Sigmoid colon (tissue), 7 donors: ENCODE results near the gene INSRR. TPM values are rescaled to one million over a fixed set of nuclear protein-coding genes. Genes with fewer than 3 reads are reported as not detected.

Experiments
- DNase-seq: peaks from one replicate; pipeline ENCODE4 v3.0.0-alpha.2; 2019
- H3K27ac ChIP-seq, 4 donors: fragments of 200-600 bp; sonication (generic); one replicate each; pipeline ENCODE4 v1.5.1; 2016 to 2019; ENCODE audit warnings: mild to moderate bottlenecking in 1 of 4
- H3K27me3 ChIP-seq, 3 donors: fragments of 200-600 bp; sonication (generic); one replicate each; pipeline ENCODE4 v1.5.1; 2019; ENCODE audit warnings: mild to moderate bottlenecking in 1 of 3
- H3K36me3 ChIP-seq, 4 donors: fragments of 200-600 bp; sonication (generic); one replicate each; pipeline ENCODE4 v1.5.1; 2016 to 2019
- H3K4me1 ChIP-seq, 4 donors: fragments of 200-600 bp; sonication (generic); one replicate each; pipeline ENCODE4 v1.5.1; 2017 to 2019
- H3K4me3 ChIP-seq, 4 donors: fragments of 200-600 bp; sonication (generic); one replicate each; pipeline ENCODE4 v1.5.1; 2017 to 2019; ENCODE audit warnings: mild to moderate bottlenecking in 2 of 4, moderate library complexity in 1 of 4
- H3K9me3 ChIP-seq, 4 donors: fragments of 200-600 bp in 3 of 4; sonication (generic) in 3 of 4; one replicate each; pipeline versions ENCODE4 v1.5.1 to v1.6.1; 2013 to 2019
- CTCF ChIP-seq, 4 experiments: fragments of 450-650 bp in 3 of 4; fragments of 200-600 bp in 1 of 4; IDR thresholded peaks; one replicate each; pipeline ENCODE4 v1.5.1; 2016 to 2019; ENCODE audit warnings: antibody characterized with exemption in 4 of 4, mild to moderate bottlenecking in 3 of 4, moderate library complexity in 2 of 4
- EP300 ChIP-seq, 4 donors: sonication (generic); formaldehyde crosslinking; IDR thresholded peaks; one replicate each; pipeline ENCODE4 v1.6.1; 2017; ENCODE audit warnings: antibody characterized with exemption in 4 of 4
- POLR2A ChIP-seq, 2 donors: fragments of 450-650 bp; IDR thresholded peaks; one replicate each; pipeline ENCODE4 v1.6.1; 2016; ENCODE audit warnings: antibody characterized with exemption in 2 of 2, mild to moderate bottlenecking in 2 of 2, moderate library complexity in 2 of 2
- POLR2AphosphoS5 ChIP-seq, 4 donors: sonication (generic); formaldehyde crosslinking; IDR thresholded peaks; one replicate each; pipeline ENCODE4 v1.6.1; 2017; ENCODE audit warnings: antibody characterized with exemption in 4 of 4
- WGBS, 2 donors: extraction: QIAGEN DNeasy Blood & Tissue Kit; methylation state at CpG; one replicate each; pipeline ENCODE4 v1.1.7; 2013; 5-methylcytosine and 5-hydroxymethylcytosine counted together
- intact Hi-C: fragments of 100-400 bp; cut with DNase I; formaldehyde crosslinking; loops from one replicate; pipeline ENCODE4 v1.15.1; 2023
- polyA plus RNA-seq, 3 donors: library from polyadenylated mRNA; stranded (reverse); fragments of 200-250 nt; gene quantifications; one replicate each; pipeline ENCODE4 v1.2.3, GENCODE V29; 2013
- total RNA-seq, 4 donors: library from RNA; depleted of rRNA; stranded (reverse); fragments of >200 nt; gene quantifications; one replicate each; pipeline ENCODE4 v1.1.0, GENCODE V29; 2016
- donor health status: healthy with polysubstance abuse.
- donor health status: Bipolar disorder and iron deficiency.
- donor health status: healthy.

INSRR gene
- total and polyA plus RNA-seq, 7 donors = 0.06 TPM; not detected in 6

GRCh38 chr1:156809711-156810366, 49.1 kb downstream of the INSRR start:
- intact Hi-C loops = no loop called here

GRCh38 chr1:156809281-156809680, 49.6 kb downstream of the INSRR start:
- Histone ChIP-seq H3K36me3 (no peaks in the 10 kb centered on the region), H3K9me3 (no peaks in the 10 kb centered on the region), H3K27me3 (peaks cover 0 to 16% (median 0%) of the 10 kb centered on the region in 3 donors), H3K27ac (no peak overlapping the region), H3K4me1 (peaks cover 0 to 41% (median 30%) of the 10 kb centered on the region in 4 donors), H3K4me3 (no peak overlapping the region)
- WGBS, 2 donors = 96% methylated on average over 10 of the region's 10 CpGs
- no peak for TF ChIP-seq POLR2A (IDR thresholded peaks at IDR 0.05)
- no peak for TF ChIP-seq EP300 (IDR thresholded peaks at IDR 0.05)
- TF ChIP-seq POLR2AphosphoS5 (IDR thresholded peaks at IDR 0.05) = no peak
- TF ChIP-seq CTCF (IDR thresholded peaks at IDR 0.05) = no peak
- intact Hi-C loops = no loop called here
- DNase-seq = no peak

More at GRCh38 chr1:156809711-156810366, 49.1 kb downstream of the INSRR start:
- no peaks in the 10 kb centered on the region for H3K9me3 ChIP-seq
- H3K4me1 ChIP-seq = peaks cover 0 to 37% (median 29%) of the 10 kb centered on the region in 4 donors
- no peak overlapping the region for H3K27ac ChIP-seq
- no peaks in the 10 kb centered on the region for H3K36me3 ChIP-seq
- no peak overlapping the region for H3K4me3 ChIP-seq
- 90 to 93% methylated on average over 7 of the region's 7 CpGs for WGBS, 2 donors
- no peak for TF ChIP-seq EP300 (IDR thresholded peaks at IDR 0.05)
- TF ChIP-seq POLR2A (IDR thresholded peaks at IDR 0.05) = no peak
- H3K27me3 ChIP-seq = peaks cover 0 to 16% (median 0%) of the 10 kb centered on the region in 3 donors
- DNase-seq = no peak

GRCh38 chr1:156808186-156809030, 50.5 kb downstream of the INSRR start:
- H3K36me3 ChIP-seq = no peaks in the 10 kb centered on the region
- no peak for DNase-seq
- intact Hi-C loops = no loop called here
- peaks cover 0 to 11% (median 0%) of the 10 kb centered on the region in 3 donors for H3K27me3 ChIP-seq
- no peaks in the 10 kb centered on the region for H3K9me3 ChIP-seq
- WGBS, 2 donors = 91 to 93% methylated on average over 16 of the region's 16 CpGs
- H3K27ac ChIP-seq = no peak overlapping the region
- H3K4me1 ChIP-seq = peaks cover 0 to 37% (median 24%) of the 10 kb centered on the region in 4 donors
- no peak overlapping the region for H3K4me3 ChIP-seq
- TF ChIP-seq EP300 (IDR thresholded peaks at IDR 0.05) = no peak
- no peak for TF ChIP-seq CTCF (IDR thresholded peaks at IDR 0.05)
- TF ChIP-seq POLR2A (IDR thresholded peaks at IDR 0.05) = no peak
- no peak for TF ChIP-seq POLR2AphosphoS5 (IDR thresholded peaks at IDR 0.05)

GRCh38 chr1:156807627-156808026, 51.3 kb downstream of the INSRR start:
- 55 to 90% methylated on average over 2 of the region's 2 CpGs for WGBS, 2 donors
- H3K4me3 ChIP-seq = no peak overlapping the region
- H3K27me3 ChIP-seq = peaks cover 0 to 3% (median 0%) of the 10 kb centered on the region in 3 donors
- DNase-seq = peak; percentile 50
- TF ChIP-seq POLR2A (IDR thresholded peaks at IDR 0.05) (no peak), EP300 (IDR thresholded peaks at IDR 0.05) (no peak), POLR2AphosphoS5 (IDR thresholded peaks at IDR 0.05) (no peak)
- H3K27ac ChIP-seq = no peak overlapping the region
- peaks cover 0 to 34% (median 21%) of the 10 kb centered on the region in 4 donors for H3K4me1 ChIP-seq
- intact Hi-C loops = no loop called here
- H3K36me3 ChIP-seq = no peaks in the 10 kb centered on the region
- no peaks in the 10 kb centered on the region for H3K9me3 ChIP-seq

- WGBS, 2 donors = 84 to 90% methylated on average over 7 of the region's 7 CpGs
- TF ChIP-seq POLR2AphosphoS5 (IDR thresholded peaks at IDR 0.05) = no peak
- no peak for TF ChIP-seq CTCF (IDR thresholded peaks at IDR 0.05)
- no peak for TF ChIP-seq EP300 (IDR thresholded peaks at IDR 0.05)
- TF ChIP-seq POLR2A (IDR thresholded peaks at IDR 0.05) = no peak
Measured at GRCh38 chr1:156806512-156807440, 52.1 kb downstream of the INSRR start.

More at GRCh38 chr1:156806512-156807440, 52.1 kb downstream of the INSRR start:
- peaks cover 0 to 8% (median 0%) of the 10 kb centered on the region in 4 donors for H3K36me3 ChIP-seq
- intact Hi-C loops = no loop called here
- H3K9me3 ChIP-seq = no peaks in the 10 kb centered on the region
- no peaks in the 10 kb centered on the region for H3K27me3 ChIP-seq
- H3K27ac ChIP-seq = peak overlapping the region in 3 of 4 donors; percentile 10 to 52 (median 22)
- DNase-seq = no peak
- peaks cover 0 to 34% (median 21%) of the 10 kb centered on the region in 4 donors for H3K4me1 ChIP-seq
- H3K4me3 ChIP-seq = no peak overlapping the region
